Activated naive CD4-positive, alpha-beta T cell treated with anti-CD3 and anti-CD28 coated beads, Interleukin-2, amount 50 U/mL, for 24 hours (primary cell): Measurements from ENCODE around the gene SYT7.

Experiments used
- H3K27ac Mint-ChIP-seq: one replicate; pipeline ENCODE4 v1.8.0; 2021; ENCODE audit warnings: mild to moderate bottlenecking, mixed read lengths
- H3K27me3 Mint-ChIP-seq: one replicate; pipeline ENCODE4 v1.8.0; 2021; ENCODE audit warnings: mixed read lengths
- H3K36me3 Mint-ChIP-seq: one replicate; pipeline ENCODE4 v1.8.0; 2021; ENCODE audit warnings: mixed read lengths
- H3K4me1 Mint-ChIP-seq: one replicate; pipeline ENCODE4 v1.8.0; 2021; ENCODE audit warnings: mixed read lengths
- H3K4me3 Mint-ChIP-seq: one replicate; pipeline ENCODE4 v1.8.0; 2021; ENCODE audit warnings: mild to moderate bottlenecking, mixed read lengths
- H3K9me3 Mint-ChIP-seq: one replicate; pipeline ENCODE4 v1.8.0; 2021; ENCODE audit warnings: mixed read lengths

SYT7 gene

DNA sequence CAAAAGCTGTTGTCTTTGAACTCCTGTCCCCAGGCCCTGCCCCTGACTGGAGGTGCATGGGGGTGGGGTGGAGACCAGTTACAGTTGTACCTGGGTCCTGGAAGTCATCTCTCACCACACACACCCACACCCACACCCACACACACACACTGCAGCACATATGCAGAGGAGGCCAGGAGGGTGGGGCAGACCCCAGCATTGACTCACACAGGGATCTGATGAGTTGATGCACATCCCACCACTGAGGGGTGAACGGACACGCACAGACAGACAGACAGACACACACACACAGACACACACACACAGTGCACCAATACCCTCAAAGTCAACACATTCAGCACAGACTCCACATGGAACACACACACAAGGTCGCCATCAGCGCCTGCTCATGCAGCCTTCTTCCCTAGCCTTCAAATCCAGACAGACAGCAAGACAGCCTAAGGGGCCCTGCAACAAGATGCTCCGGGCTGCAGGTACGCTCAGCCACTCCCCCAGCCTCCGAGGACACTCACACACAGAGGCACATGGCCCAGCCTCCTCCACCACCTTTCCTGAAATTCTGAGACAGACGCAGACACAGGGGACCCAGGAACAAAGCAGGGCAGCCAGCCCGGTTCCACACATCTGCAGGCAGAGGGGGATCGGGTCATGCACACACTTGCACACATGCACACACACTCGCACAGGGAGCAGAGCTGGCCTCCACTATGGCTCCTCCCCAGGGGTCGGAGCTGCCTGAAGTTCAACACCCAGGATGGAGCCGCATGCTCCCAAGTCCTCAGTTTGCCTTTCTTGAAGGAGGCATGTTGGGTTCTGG lies 26.5 kb downstream of the SYT7 start:
- peaks cover 40% of the 10 kb centered on the region for H3K27me3 Mint-ChIP-seq
- H3K9me3 Mint-ChIP-seq = no peaks in the 10 kb centered on the region
- no peaks in the 10 kb centered on the region for H3K36me3 Mint-ChIP-seq
- H3K27ac Mint-ChIP-seq = no peak overlapping the region
- peaks cover 10% of the 10 kb centered on the region for H3K4me1 Mint-ChIP-seq
- H3K4me3 Mint-ChIP-seq = no peak overlapping the region

DNA sequence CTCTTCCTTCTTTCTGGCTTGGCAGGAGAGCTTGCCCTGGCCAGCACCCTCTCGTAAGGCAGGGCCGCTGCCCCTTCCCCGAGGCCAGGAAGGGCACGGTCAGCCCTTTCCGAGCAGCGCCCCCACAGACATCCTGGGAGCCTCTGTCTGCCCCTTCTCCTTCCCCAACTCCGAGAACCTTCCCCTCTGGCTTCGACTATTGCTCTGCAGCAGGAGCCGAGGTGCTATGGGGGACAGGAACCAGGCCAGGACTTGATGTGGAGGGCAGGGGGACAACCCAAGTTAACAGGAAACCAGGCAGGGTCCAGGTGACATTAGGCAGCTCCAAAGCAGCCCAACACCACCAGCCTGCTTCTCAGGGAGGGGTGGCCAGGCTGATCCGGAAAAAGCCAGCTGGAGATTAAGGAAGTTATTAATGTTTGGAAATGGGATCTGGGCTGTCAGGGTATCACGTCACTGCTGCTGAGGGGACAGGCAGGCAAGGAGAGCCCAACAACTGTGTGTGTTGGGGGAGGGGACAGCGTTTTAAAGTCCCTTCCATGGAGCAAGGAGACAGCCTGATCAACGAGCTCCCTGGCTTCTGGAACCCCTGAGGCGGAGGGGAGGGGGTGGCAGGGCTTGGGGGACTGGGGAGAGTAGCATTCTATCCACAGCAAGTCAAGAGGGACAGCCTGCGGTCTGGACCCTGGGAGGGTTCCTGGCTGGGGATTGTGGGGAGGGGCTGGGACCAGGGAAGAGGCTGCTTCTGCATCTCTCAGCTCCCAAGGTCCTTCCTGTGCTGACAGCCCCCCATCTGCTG lies 27.3 kb downstream of the SYT7 start:
- Mint-ChIP-seq H3K36me3 (no peaks in the 10 kb centered on the region), H3K4me3 (no peak overlapping the region), H3K4me1 (peaks cover 10% of the 10 kb centered on the region), H3K9me3 (no peaks in the 10 kb centered on the region), H3K27ac (no peak overlapping the region), H3K27me3 (peaks cover 38% of the 10 kb centered on the region)

GRCh38 chr11:61552108-61552635 lies 28.7 kb downstream of the SYT7 start:
- H3K36me3 Mint-ChIP-seq = no peaks in the 10 kb centered on the region
- peaks cover 32% of the 10 kb centered on the region for H3K27me3 Mint-ChIP-seq

DNA sequence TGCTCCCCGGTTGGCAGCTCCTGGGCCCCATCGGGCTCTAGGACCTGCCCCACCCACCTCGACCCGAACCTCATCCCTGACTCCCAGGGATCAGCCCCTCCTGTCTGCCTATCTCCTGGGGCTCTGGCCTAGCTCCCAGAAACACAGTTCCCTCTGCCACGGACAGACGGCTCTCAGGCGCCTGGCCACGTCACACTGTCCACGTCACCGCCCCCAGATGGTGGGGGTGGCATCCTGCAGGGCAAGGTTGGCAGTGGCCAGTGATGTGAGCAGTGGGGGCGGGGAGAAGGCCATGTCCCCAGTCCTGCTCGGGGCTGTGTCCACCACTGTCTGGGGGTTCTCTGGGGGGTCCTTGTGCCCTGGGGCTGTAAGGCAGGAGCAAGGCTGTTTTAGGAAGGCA lies 29.2 kb downstream of the SYT7 start:
- Mint-ChIP-seq H3K4me1 (peaks cover 10% of the 10 kb centered on the region), H3K27me3 (peaks cover 27% of the 10 kb centered on the region), H3K27ac (no peak overlapping the region), H3K36me3 (no peaks in the 10 kb centered on the region), H3K4me3 (no peak overlapping the region), H3K9me3 (no peaks in the 10 kb centered on the region)

More at GRCh38 chr11:61552108-61552635, 28.7 kb downstream of the SYT7 start:
- Mint-ChIP-seq H3K4me1 (peaks cover 10% of the 10 kb centered on the region), H3K4me3 (no peak overlapping the region), H3K27ac (no peak overlapping the region), H3K9me3 (no peaks in the 10 kb centered on the region)

- Mint-ChIP-seq H3K4me3 (no peak overlapping the region), H3K36me3 (no peaks in the 10 kb centered on the region), H3K27me3 (peaks cover 21% of the 10 kb centered on the region), H3K27ac (no peak overlapping the region), H3K4me1 (peaks cover 10% of the 10 kb centered on the region), H3K9me3 (no peaks in the 10 kb centered on the region)
Observed at GRCh38 chr11:61550665-61551227, 30.1 kb downstream of the SYT7 start.

DNA sequence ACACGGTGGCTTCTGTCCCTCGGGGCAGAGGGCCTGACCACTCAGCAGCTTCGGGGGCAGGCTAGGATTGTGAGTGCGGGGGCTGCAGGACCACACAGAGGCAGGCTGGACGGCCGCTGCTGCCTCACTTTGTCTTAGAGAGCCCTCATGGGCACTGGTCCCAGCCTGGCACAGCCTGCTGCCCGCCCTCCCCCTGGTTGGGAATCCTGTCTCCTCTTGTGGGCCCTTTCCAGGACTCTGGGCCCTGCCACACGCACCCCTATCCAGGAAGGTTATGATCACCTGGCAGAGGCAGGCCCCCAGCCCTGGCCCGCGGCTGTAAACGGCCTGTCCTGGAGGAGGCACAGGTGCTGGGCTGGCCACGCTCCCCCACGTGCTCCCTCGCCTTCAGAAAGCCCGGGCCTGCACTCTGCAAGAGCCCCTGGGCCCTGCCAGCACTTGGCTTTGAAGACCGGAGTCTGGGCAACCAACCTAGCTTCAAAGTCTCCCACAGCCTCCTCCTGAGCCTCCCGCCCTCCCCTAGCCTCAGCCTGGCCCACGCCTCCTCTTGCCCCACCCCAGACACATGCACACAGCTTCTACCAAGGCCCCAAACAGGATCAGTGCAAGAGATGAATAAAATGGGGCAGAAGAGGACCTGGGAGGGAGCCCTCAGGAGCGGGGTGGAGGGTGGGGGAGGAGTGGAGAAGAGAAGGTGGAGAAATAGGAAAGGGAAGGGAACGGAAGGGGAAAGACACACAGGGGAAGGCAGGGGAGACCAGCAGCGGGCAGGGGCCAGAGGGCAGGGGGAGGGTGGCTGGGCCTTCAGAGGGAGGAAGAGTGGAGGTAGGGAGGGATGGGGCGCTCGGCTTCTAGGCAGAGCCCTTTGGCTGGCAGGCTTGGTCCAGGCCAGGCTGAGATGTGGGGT lies 31.0 kb downstream of the SYT7 start:
- Mint-ChIP-seq H3K36me3 (no peaks in the 10 kb centered on the region), H3K27me3 (peaks cover 25% of the 10 kb centered on the region), H3K4me1 (peaks cover 10% of the 10 kb centered on the region), H3K27ac (no peak overlapping the region), H3K9me3 (no peaks in the 10 kb centered on the region), H3K4me3 (no peak overlapping the region)

- Mint-ChIP-seq H3K4me1 (peaks cover 5% of the 10 kb centered on the region), H3K27ac (no peak overlapping the region), H3K27me3 (peaks cover 20% of the 10 kb centered on the region), H3K9me3 (no peaks in the 10 kb centered on the region), H3K4me3 (no peak overlapping the region), H3K36me3 (no peaks in the 10 kb centered on the region)
Observed at GRCh38 chr11:61549177-61549576, 31.7 kb downstream of the SYT7 start.

DNA sequence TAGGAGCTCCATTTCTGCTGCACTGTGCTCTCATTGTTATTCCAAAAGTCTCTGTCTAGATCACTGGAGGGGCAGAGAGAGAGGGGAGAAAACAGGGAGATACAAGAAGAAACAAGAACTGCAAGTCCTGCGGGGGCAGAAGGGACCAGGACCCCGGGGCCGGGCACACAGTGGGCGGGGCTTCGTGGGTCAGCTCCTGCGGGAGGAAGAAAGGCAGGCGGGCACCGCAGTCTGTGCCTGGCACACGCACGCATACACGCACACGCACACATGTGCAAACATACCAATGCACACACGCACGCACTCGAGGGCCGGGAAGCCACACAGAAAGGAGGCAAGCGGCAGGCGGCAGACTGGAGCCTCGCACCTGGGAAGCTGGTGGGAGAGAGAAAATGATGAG lies 33.6 kb downstream of the SYT7 start:
- Mint-ChIP-seq H3K27me3 (peaks cover 9% of the 10 kb centered on the region), H3K4me3 (no peak overlapping the region), H3K36me3 (no peaks in the 10 kb centered on the region), H3K9me3 (no peaks in the 10 kb centered on the region), H3K4me1 (no peaks in the 10 kb centered on the region), H3K27ac (no peak overlapping the region)

- no peaks in the 10 kb centered on the region for H3K9me3 Mint-ChIP-seq
- no peak overlapping the region for H3K27ac Mint-ChIP-seq
- H3K27me3 Mint-ChIP-seq = peaks cover 9% of the 10 kb centered on the region
- no peaks in the 10 kb centered on the region for H3K4me1 Mint-ChIP-seq
- H3K36me3 Mint-ChIP-seq = no peaks in the 10 kb centered on the region
- H3K4me3 Mint-ChIP-seq = no peak overlapping the region
Observed at GRCh38 chr11:61546663-61547062, 34.2 kb downstream of the SYT7 start.

GRCh38 chr11:61545921-61546320 lies 35.0 kb downstream of the SYT7 start:
- H3K4me3 Mint-ChIP-seq = no peak overlapping the region
- H3K27me3 Mint-ChIP-seq = peaks cover 11% of the 10 kb centered on the region
- no peaks in the 10 kb centered on the region for H3K36me3 Mint-ChIP-seq
- no peak overlapping the region for H3K27ac Mint-ChIP-seq
- H3K4me1 Mint-ChIP-seq = no peaks in the 10 kb centered on the region
- H3K9me3 Mint-ChIP-seq = no peaks in the 10 kb centered on the region

- no peaks in the 10 kb centered on the region for H3K36me3 Mint-ChIP-seq
- H3K27ac Mint-ChIP-seq = no peak overlapping the region
- H3K27me3 Mint-ChIP-seq = peaks cover 11% of the 10 kb centered on the region
- no peaks in the 10 kb centered on the region for H3K4me1 Mint-ChIP-seq
- H3K4me3 Mint-ChIP-seq = no peak overlapping the region
- no peaks in the 10 kb centered on the region for H3K9me3 Mint-ChIP-seq
Observed at GRCh38 chr11:61545341-61545740, 35.5 kb downstream of the SYT7 start.

DNA sequence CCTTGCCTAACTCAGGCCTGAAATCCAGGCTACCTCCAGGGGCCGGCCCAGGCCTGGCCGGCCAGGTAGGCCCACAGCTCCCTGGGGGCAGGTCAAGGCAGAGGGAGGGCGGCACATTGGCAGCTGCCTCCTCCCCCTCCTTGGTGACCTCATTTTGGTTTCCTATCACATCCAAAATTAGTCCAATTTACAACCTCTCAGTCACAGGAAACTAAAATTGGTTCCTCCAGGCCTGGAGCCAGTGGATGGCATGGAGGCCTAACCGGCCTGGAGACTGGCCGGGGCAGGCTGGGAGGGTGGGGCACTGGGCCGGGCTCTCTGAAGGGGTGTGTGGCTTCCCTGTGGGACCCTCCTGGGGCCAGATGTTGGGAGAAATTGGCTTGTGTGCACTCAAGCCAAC lies 36.4 kb downstream of the SYT7 start:
- Mint-ChIP-seq H3K36me3 (no peaks in the 10 kb centered on the region), H3K27me3 (peaks cover 11% of the 10 kb centered on the region), H3K27ac (no peak overlapping the region), H3K9me3 (no peaks in the 10 kb centered on the region), H3K4me1 (no peaks in the 10 kb centered on the region), H3K4me3 (no peak overlapping the region)

DNA sequence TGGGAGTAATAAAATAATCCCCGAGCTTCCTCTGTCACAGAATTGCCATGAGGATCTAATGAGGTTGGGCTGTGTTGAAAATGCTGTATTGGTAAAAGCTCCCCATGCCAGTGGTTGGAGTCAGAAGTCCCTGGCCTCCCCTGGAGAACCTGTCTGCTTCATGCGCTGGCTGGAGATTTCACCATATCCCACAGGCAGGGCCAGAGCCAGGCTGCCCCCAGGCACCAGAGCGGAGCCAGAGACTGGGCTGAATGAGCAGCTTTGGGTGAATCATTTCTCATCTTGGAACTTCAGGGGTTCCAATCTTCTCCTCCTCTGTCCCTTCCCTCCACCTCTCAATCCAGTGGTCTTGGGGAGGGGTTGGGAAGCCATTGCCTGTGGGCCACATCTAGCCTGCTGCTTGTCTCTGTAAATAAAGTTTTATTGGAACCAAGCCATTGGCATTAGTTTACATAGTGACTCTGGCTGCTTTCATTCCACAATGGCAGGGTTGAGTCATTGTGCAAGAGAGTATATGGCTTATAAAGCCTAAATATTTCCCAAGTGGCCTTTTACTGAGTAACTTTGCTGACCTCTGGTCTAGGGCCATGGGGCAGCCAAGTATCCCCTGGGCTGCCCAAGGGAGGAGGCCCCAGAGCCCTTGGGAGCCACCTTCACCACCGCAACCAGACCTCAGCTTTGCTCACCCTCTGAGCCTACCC lies 37.1 kb downstream of the SYT7 start:
- no peak overlapping the region for H3K4me3 Mint-ChIP-seq
- peaks cover 9% of the 10 kb centered on the region for H3K27me3 Mint-ChIP-seq
- no peak overlapping the region for H3K27ac Mint-ChIP-seq
- H3K4me1 Mint-ChIP-seq = no peaks in the 10 kb centered on the region
- H3K36me3 Mint-ChIP-seq = no peaks in the 10 kb centered on the region
- no peaks in the 10 kb centered on the region for H3K9me3 Mint-ChIP-seq

DNA sequence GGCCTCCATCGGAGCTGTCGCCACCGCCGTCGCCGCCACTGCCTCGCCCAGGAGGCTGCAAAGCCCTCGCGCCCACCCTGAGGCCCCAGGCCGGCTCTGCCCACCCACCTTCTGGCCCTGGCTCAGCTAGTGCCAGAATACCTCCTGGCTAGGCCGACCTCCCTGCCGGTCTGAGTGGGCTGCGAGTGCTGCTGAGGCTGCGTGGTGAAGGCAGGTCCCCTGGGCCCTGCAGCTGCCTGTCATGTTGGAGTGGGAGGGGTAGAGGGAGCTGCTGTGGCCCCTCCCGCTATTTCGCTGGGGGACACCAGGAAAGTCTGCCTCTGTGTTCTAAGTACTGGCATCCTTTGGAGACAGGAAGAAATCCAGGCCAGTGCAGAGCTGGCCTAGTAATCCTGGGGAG lies 38.2 kb downstream of the SYT7 start:
- Mint-ChIP-seq H3K36me3 (no peaks in the 10 kb centered on the region), H3K4me1 (no peaks in the 10 kb centered on the region), H3K27ac (no peak overlapping the region), H3K27me3 (peaks cover 9% of the 10 kb centered on the region), H3K9me3 (no peaks in the 10 kb centered on the region), H3K4me3 (no peak overlapping the region)
